NCI-H146 treated with DMSO at 0.1 percent for 48 hours (cell line): ENCODE measurements around the gene F5.
"Not testable (repeated sequence)": the region's sequence is repeated elsewhere in the genome, so short reads cannot be mapped to it uniquely, and the experiment has no call there.

Source experiments
- DNase-seq: peaks from one replicate; lab custom pipeline; 2025; ENCODE audit not compliant: unreplicated experiment; lab: John Stamatoyannopoulos, UW

F5 gene

DNA sequence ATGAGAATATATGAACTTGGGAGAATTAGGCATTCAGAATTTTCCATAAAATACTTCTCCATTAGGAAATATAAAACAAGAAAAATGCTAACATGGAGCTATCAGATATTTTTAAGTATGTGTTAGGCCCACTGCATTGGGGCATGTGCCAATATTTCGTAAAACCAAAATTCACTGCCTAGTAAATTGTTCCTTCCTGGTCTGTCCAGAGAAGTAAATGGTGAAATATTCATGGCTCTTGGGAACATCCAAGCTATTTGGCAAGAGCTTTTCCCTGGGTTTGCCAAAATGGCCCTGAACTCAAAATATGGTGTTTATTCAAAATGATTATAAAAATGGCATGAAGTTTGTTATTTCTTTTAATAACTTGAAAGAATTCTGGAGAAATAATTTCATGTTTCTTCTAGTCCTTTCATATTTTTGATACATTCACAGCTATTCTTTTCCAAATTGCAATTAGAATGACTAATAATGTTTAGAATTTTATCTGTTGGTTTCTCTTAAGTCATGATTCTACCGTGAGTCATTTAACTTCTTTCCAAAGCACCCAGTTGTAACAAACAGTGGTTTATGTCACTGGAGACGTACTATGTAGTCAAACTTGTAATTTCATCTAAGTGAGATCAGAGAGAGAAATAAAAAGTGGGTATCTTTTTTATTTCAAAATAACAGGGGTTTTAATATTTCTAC is 74.8 kb downstream of the F5 start:
- no peak for DNase-seq

DNA sequence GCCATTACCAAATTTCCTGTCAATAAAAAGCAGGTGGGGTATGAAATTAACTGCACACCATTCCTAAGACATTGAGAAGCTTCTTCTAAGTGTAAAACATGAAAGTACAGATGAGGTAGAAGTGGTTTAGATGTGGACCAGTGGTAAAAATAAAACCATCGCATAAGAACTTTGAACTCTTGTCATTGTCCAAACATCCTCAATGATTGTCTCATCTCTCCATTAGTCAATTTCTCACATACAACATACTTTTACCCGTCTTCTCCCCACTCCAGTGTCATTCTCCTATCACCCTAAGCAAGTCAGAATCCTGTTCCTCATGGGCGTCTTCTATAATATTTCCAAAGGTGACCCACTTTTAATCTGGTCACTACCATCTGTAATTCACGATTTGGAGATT is 76.2 kb downstream of the F5 start:
- DNase-seq: no peak

DNA sequence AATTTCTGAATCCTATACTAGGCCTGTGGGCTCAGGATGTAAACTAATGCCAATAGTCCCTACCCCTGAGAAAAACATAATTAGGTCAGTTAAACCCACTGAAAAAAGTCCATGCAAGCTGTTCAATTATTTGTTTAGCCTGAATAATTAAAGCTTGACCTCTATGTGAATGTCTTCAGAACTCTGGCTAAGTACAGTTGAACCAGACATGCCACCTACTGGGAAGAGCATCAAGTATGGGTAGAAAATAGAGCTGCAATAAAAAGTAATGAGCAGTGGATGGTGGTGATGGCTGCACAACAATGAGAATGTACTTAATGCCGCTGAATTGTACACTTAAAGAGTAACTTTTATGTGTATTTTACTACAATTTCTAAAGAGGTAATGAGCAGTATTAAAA is 76.9 kb downstream of the F5 start:
- DNase-seq: peak; percentile 99

DNA sequence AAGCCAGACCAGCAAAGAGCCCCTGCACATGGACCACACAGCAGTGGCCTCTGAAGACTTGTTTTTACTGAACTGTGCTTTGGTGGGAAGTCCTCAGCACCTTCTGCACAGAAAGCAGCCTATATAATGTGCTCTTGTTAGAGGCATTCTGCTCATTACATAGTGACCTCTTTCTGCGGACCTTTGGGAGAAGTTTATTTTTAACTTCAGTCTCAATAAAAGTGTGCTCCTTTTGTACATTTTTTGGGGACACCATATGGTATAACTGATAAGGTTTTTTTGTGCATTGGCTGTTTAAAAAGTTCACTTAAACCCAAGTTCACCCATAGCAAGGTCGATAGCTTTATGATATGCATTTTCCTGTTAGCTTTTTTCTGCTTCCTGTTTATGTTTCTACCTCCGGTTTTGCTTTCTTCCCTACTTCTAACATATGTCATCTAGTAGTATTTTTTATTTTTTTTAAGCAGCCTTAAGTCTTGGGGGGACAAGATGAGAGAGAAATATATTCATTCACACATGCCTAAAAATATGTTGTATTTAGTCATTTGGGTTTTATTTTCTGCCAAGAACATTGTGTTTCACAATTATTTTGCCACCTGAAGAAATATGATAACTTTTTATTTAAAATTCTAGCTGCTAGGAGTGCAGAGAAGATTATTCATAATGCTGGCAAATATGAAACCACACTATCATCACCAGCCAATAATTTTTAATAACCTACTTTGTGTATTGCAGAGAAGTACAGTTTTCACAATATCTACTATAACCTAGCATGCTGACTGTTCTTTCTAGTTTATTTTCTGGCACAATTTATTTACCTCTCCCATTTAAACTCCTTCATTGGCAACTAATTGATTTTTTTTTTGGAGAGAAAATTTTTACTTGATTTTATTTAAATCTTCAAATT is 77.6 kb downstream of the F5 start:
- peak; percentile 35 for DNase-seq

DNA sequence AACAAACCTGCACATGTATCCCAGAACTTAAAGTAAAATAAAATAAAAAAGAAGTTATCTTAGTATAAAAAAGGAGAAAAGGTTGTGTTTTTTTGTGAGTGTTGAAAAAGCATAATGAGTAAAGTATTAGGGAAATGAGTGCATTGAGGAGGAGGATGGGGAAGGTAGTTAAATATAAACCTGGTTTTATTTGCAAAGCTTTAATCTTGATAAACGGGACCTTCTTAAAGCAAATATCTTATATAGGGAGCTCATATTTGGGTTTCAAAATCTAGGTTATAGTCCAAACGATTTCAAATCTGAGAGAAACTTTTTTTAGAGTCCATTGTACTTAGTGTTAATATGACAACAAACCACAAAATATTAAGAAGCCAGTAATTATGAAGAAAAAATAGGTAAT is 78.9 kb downstream of the F5 start:
- no peak for DNase-seq

DNA sequence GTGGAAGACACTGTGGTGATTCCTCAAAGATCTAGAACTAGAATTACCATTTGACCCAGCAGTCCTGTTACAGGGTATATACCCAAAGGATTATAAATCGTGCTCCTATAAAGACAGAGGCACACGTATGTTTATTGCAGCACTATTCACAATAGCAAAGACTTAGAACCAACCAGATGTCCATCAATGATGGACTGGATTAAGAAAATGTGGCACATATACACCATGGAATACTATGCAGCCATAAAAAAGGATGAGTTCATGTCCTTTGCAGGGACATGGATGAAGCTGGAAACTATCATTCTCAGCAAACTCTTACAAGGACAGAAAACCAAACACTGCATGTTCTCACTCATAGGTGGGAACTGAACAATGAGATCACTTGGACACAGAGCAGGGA is 82.7 kb downstream of the F5 start:
- not testable (repeated sequence) for DNase-seq

DNA sequence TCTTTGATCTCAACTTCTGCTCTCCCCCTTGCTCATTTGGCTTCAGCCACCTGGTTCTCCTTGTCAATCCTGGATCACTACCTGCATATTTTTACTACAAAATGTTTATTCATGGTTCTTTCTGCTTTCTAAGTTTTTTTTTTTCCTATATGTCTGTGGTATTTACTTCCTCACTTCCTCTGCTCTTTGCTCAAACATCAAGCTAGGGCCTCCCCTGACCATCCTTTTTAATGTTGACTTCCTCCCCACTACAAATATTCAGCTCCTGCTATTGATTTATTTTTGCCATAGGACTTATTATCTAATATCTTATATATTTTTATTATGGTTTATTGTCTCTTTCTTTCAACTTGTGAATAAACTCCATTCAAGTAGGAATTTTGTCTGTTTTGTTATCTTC is 86.5 kb downstream of the F5 start:
- no peak for DNase-seq

DNA sequence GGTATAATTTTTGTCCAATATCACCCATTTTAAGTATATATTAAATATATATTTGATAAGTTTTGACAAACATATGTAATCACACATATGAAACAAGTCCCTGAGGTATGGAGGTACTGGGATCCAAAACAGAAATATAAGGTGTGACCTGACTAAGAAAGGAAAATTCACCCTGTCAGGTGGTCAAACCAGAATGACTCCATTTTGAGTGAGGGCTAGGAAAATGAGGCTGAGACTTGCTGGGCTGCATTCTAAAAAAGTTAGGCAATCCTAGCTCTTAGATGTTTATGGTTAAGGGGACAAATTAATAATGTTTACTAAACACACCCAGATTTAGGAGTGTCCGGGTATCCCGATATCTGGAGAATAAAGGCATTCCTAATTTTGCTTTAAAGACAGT is 89.0 kb downstream of the F5 start:
- no peak for DNase-seq

DNA sequence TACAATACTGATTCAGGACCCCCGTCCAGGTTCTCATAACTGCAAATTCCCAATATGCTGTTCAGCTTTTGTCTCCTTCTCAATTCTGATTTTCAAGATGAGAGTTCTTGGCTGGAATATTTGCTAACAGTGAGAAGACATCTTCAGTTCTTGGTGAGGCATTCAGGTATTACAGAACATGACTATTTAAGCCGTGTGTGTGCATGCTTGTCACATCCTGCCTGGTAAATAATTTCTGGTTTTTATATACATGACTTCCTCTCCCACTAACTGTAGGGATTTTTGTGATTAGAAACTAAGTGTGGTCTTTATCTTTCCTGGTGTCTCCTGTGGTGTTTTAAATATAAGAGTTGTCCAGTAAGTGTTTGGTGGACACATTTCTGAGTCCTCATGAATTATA is 90.4 kb downstream of the F5 start:
- no peak for DNase-seq

DNA sequence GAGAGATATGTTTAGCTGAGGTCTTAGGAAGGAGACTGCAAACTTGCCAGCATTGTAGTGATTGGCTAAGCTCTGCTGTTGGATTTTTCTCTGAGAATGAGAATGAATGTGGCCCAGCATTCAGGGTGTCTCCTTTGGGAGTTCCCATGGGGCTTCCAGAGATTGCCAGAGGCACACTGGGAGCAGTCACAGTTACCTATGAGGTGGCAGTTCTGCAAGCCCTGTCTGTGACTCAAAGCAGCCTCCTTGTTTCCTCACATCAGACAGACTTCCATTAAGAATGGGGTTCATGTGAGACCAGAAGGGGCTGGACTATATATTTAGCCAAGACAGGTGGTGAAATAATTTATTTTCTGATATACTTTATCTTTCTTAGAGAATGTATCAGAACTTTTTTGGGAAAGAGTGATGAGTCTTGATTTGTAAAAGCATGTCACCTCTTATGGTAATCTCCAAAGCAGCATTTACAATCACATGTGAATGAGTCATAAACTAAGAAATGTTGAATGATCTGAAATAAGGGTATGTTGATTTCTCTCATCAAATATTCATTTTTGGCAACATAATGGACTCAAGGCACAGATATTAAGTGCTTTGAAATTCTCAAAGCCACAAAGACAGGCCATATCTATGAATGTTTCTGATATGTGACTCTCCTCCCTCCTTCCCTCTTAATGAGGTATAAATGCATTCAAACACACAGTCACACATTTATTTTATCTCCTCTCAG is 91.1 kb downstream of the F5 start:
- DNase-seq: no peak

DNA sequence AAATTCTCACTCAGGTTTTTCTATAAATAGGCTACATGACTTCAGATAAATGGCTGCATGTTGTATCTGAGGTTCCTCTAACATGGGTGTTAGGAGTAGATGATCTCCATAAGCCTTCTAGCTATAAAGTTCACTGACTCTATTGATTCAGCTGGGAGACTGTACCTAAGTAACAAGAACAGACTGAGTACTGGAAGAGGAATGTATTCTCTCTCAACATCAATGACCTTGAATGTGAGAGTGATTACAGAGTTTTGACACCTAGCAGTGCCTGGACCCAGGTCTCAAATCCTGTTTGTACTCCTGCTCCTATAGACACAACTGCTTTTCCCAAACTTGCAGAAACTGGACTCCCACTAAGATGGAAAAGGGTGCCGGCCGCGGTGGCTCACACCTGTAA is 91.9 kb downstream of the F5 start:
- DNase-seq: no peak

DNA sequence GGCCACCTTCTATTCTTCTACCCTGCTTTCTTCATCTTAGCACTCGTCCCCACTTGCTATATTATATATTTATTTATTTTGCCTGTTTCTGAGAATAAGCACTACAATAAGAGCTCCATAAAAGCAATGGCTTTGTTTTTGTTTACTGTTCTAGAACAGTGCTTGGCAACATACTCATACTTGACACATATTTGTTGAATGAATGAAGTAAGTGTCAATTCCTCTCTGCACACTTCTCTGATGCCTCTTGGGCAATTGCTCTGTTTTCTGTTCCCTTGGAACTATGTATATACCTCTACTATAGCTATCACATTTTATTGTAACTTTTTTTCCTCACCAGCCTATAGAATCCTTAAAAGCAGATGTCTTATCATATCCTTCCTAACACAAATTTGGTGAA is 93.0 kb downstream of the F5 start:
- DNase-seq: no peak

DNA sequence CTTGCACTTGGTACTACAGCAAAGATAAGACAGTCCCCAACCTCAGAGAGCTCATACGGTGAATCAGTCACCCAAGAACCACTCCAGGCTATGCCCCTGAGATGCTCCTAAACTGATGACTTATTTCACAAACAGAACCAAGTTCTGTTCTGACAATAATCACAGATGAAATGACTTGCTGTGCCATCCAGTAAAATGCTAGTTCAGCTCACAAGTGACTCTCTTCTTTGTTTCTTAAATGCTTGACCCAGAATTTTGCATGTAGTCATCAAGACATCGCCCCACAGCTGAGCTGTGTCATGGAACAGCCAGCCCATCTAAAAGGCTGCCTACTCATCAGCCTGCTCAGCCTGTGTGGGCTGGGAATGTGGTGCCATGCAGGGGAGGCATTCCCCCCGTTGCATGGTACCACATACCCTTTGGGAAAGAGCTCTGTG is 94.4 kb downstream of the F5 start:
- no peak for DNase-seq

DNA sequence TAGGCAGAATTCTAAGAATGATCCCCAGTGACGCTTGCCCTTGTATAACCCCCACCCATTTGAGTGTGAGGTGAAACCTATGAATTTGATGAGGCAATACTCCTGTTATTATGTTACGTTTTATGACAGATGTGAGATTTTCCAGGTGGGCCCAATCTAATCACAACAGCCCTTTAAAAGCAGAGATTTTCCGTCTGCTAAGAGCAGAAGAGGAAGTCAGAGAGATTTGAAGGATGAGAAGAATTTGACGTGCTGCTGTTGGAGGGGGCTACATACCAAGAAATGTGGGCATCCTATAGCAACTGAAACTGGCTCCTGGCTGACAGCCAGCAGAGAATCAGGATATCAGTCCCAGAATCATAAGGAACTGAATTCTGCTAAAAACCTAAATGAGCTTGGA is 98.1 kb downstream of the F5 start:
- DNase-seq: no peak

DNA sequence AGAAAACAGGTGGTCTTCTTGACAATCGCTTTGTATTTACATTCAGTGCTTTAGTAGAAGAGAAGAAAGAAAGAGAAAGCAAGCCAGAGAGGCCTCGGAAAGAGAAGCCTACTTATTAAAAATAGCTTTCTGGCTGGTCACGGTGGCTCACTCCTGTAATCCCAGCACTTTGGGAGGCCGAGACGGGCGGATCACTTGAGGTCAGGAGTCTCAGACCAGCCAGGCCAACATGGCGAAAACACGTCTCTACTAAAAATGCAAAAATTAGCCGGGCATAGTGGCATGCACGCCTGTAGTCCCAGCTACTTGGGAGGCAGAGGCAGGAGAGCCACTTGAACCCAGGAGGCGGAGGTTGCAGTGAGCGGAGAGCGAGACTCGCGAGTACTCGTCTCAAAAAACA is 98.7 kb downstream of the F5 start:
- no peak for DNase-seq

DNA sequence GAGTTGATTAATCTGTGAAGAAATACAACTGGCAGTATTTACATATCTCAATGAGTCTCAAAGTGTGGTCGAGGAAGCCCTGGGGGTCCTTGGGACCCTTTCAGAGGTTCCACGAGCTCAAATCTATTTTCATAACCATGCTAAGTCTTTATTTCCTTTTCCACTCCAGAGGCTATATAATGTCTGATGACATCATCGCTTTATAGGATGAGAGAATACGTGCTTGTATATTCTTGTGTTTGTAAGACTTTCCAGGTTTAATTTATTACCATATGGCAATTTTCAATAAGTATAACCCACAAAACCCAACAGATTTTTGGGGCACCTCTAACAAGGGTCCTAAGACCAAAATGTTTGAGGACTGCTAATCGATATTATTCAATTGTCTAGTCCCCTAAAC is 99.1 kb downstream of the F5 start:
- peak; percentile 30 for DNase-seq

DNA sequence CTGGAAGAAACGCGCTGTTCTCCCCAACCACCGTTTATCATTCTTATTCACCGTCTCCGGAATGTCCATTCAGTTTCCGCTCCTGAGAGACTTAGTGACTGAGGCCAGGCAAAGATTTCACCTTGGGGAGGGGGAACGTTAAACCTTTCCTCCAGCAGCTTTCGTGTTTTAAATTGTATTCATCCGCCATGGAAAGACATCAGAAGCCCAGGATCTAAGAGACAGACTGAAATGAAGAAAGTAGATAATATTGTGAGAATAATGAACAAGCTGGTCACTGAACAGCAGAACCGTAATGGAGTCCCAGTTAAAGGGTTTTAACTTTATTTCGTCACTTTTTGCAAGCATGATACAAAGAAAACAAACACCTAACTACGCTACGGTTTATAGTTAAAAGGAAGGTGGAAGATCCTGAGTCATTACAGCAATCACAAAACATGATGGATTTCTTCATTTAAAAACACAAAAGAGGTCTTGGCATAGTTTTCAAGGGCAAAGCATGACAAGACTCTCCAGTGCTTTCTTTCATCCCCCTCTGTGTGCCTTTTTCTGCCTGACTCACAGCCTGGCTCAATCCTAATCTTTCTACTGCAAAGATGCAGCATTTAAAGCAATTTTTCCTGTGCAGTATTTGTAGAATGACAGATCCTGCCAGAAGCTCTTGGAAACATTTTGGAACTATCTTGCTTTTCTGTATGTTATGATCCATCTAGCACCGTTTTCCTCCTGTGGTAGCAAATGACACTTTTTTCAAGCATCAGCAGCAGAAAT is 99.8 kb downstream of the F5 start:
- peak; percentile 28 for DNase-seq

DNA sequence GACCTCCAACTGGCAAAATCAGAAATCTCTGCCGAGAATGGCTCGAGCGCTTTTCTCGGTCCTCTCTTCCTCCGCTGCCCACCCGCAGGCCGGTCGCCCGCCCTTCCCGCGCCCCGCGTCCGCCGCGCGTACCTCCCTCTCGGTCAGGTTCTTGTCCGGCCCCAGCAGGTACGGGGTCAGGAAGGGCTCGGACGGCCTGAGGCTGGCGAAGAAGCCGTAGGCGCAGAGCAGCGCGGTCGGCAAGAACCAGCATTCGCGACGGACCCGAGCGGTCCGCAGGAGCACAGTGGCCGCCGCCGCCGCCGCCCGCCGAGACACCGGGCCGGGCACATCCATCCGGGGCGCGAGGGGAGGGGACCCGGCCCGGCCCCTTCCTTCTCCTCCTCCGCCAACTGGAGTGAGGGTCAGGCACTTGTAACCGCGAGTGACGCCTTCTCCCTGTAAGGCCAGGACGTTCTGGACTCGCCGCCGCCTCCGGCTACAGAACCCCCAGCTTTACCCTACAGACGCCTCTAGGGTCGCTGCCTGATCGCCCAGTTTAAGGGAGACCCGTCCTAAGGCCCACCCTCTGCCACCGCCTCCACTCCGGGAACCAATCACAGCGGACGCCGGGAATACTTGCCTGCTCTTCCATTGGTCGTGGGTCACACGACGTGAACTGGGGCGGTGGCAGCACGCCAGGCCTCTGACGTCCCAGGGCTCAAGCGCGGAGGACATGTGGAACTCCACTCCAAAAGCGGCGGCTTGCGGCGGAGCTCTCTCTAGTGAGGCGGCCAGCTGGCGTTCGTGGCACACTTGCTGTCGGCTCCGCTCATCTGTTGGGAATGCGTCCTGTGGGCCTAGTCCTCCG is 100.6 kb downstream of the F5 start, which contains the start of gene SLC19A2:
Gene SLC19A2 (minus strand): TSS at position 514 of the 850 bp plus-strand sequence. CDS start 178 bp downstream, at position 336.
- peak; percentile 98 for DNase-seq

DNA sequence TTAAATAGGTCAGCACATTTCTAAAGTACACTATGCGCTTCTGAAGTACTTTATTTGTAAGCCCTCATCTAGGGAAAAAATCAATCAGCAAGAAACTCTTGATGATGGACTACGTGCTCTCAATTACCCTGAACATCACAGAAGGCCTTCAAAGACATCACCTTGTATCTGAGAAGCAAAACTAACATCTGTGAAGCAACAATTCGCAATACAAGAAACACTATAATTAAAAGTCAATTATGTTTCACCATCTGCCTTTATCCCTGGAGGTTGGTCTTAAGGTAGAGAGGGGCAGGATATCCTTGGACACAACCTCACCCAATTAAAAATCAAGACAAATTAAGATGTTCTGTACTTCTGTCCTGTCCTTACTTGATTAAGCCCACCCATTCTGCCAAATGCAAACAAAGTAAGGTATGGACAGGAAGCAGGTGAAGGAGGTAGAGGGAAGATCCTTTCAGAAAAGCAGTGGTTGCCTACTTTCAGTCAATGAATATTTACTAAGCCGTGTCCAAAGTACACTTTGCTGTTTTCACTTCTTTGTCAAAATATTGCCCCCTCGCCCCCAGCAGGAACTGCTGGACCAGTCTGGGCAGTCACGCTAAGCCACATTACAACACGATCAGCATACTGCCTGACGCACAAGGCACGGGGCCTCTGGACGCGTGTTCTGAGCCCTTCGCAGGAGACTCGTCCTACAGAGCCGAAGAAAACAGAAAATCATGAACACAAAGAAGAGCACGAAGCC is 101.4 kb downstream of the F5 start:
- peak; percentile 84 for DNase-seq
